ENCODE data around the gene PTTG1IP. TPM values are rescaled to one million over a fixed set of nuclear protein-coding genes. Genes with fewer than 3 reads are reported as not detected.
A peak's percentile ranks its signal among the peaks of the same experiment; 100 is the strongest.

Gene PTTG1IP
- polyA plus RNA-seq, 1 donor (not counting 4 experiments of a cell fraction or from before 2014, with no cell fraction given), result 132 TPM

DNA sequence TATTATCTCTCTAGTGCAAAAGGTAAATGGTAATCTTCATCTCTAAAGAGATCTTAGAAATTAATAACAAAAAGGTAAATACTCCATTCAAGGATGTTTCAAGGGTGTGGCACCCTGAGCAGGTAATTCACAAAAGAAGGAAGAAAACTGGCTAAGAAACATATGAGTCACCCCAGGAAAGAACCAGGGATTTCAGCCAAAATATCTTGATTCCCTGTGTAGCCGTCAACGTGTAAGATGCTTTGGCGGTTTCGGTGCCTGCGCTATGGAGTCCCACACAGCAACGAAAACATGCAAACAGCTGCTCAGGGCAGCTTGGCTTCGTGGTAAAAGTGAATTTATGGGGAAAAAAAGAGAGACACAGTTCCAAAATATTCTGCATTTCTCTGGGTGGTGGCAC, 43.5 kb upstream of the PTTG1IP start:
- no peak for TF ChIP-seq EZH2 (IDR thresholded peaks at IDR 0.05; ENCODE audit: low read length)
- TF ChIP-seq, protein P1, sequence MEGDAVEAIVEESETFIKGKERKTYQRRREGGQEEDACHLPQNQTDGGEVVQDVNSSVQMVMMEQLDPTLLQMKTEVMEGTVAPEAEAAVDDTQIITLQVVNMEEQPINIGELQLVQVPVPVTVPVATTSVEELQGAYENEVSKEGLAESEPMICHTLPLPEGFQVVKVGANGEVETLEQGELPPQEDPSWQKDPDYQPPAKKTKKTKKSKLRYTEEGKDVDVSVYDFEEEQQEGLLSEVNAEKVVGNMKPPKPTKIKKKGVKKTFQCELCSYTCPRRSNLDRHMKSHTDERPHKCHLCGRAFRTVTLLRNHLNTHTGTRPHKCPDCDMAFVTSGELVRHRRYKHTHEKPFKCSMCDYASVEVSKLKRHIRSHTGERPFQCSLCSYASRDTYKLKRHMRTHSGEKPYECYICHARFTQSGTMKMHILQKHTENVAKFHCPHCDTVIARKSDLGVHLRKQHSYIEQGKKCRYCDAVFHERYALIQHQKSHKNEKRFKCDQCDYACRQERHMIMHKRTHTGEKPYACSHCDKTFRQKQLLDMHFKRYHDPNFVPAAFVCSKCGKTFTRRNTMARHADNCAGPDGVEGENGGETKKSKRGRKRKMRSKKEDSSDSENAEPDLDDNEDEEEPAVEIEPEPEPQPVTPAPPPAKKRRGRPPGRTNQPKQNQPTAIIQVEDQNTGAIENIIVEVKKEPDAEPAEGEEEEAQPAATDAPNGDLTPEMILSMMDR (optimal IDR thresholded peaks at IDR 0.05 in 1 of 3, IDR thresholded peaks at IDR 0.05 in 1 of 3, conservative IDR thresholded peaks at IDR 0.05 in 1 of 3; ENCODE audit: extremely low read depth in 1 of 3, insufficient read depth in 2 of 3, low read length in 3 of 3), result no peak
- DNase-seq (ENCODE audit: low read depth, low spot score), result peak; percentile 56
- H3K9me1 ChIP-seq (ENCODE audit: control insufficient read depth, extremely low read depth, insufficient read depth, low read length), result no peaks in the 10 kb centered on the region
- no peaks in the 10 kb centered on the region for H3K9me3 ChIP-seq (ENCODE audit: control insufficient read depth, low read depth, low read length)
- no peaks in the 10 kb centered on the region for H3K79me2 ChIP-seq (ENCODE audit: control insufficient read depth, insufficient read depth, low read length)
- peak overlapping the region; percentile 19 for H3K9ac ChIP-seq (ENCODE audit: control insufficient read depth, extremely low read depth, insufficient read depth, low read length)
- H3K27me3 ChIP-seq (ENCODE audit: control insufficient read depth, extremely low read depth, insufficient read depth, low read length), result peaks cover 12% of the 10 kb centered on the region
- H3K4me2 ChIP-seq (ENCODE audit: control insufficient read depth, extremely low read depth, insufficient read depth, low read depth, low read length), result peak overlapping the region; percentile 44
- H3K4me1 ChIP-seq (ENCODE audit: control insufficient read depth, extremely low read depth, insufficient read depth, low read length), result peaks cover 28% of the 10 kb centered on the region
- peak; percentile 94 for FAIRE-seq
- H4K20me1 ChIP-seq (ENCODE audit: control insufficient read depth, extremely low read depth, insufficient read depth, low read length), result no peaks in the 10 kb centered on the region
- peak overlapping the region; percentile 36 for H3K27ac ChIP-seq (ENCODE audit: control insufficient read depth, insufficient read depth, low read length)
- dilution Hi-C loops (cut with MboI; ENCODE audit: extremely low pct_ligation_motif_present, low sequenced_read_pairs), result no loop called here
- no peak overlapping the region for H3K4me3 ChIP-seq (ENCODE audit: control insufficient read depth in 2 of 3, extremely low read depth in 1 of 3, insufficient read depth in 2 of 3, low read depth in 1 of 3, low read length in 3 of 3)
- no peaks in the 10 kb centered on the region for H3K36me3 ChIP-seq (ENCODE audit: control insufficient read depth in 2 of 2, extremely low read depth in 1 of 2, insufficient read depth in 2 of 2, low read length in 2 of 2)
- no peak overlapping the region for H2AFZ ChIP-seq (ENCODE audit: control insufficient read depth, low read length)

DNA sequence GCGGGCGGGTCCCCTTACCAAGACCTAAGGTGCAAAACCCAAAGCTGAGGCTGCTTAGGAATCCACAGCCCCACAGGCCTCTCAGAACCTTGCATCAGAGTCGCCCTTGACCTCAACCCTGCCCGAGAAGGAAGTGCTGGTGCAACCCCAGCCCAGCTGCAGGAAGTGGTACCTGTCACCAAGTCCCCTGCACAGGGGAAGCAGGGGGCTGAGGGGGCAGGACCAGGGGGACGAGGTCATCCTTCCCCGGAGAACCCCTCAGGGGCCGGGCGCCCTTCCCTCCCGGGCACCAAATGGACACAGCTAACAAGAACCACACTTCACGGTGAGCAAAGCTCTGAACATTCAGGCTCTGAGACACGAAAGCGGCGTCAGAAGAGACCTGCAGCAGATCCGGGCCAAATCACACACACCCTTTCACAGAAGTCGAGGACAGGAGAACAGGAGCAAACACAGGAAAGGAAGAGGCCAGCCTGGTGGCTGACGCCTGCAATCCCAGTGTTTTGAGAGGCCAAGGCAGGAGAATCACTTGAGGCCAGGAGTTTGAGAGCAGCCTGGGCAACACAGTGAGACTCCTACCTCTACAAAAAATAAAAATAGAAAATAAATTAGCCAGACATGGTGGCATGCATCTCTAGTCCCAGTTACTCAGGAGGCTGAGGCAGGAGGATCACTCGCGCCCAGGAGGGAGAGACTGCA, 40.8 kb upstream of the PTTG1IP start:
- FAIRE-seq, result no peak
- H3K9me1 ChIP-seq (ENCODE audit: control insufficient read depth, extremely low read depth, insufficient read depth, low read length), result no peaks in the 10 kb centered on the region
- no peak overlapping the region for H3K27ac ChIP-seq (ENCODE audit: control insufficient read depth, insufficient read depth, low read length)
- H3K4me1 ChIP-seq (ENCODE audit: control insufficient read depth, extremely low read depth, insufficient read depth, low read length), result peaks cover 39% of the 10 kb centered on the region
- H4K20me1 ChIP-seq (ENCODE audit: control insufficient read depth, extremely low read depth, insufficient read depth, low read length), result no peaks in the 10 kb centered on the region
- H3K27me3 ChIP-seq (ENCODE audit: control insufficient read depth, extremely low read depth, insufficient read depth, low read length), result peaks cover 7% of the 10 kb centered on the region
- TF ChIP-seq, protein P1 (optimal IDR thresholded peaks at IDR 0.05 in 1 of 3, IDR thresholded peaks at IDR 0.05 in 1 of 3, conservative IDR thresholded peaks at IDR 0.05 in 1 of 3; ENCODE audit: extremely low read depth in 1 of 3, insufficient read depth in 2 of 3, low read length in 3 of 3), result no peak
- no peak for TF ChIP-seq EZH2 (IDR thresholded peaks at IDR 0.05; ENCODE audit: low read length)
- H3K9ac ChIP-seq (ENCODE audit: control insufficient read depth, extremely low read depth, insufficient read depth, low read length), result no peak overlapping the region
- dilution Hi-C loops (cut with MboI; ENCODE audit: extremely low pct_ligation_motif_present, low sequenced_read_pairs), result no loop called here
- H3K79me2 ChIP-seq (ENCODE audit: control insufficient read depth, insufficient read depth, low read length), result no peaks in the 10 kb centered on the region
- H3K4me2 ChIP-seq (ENCODE audit: control insufficient read depth, extremely low read depth, insufficient read depth, low read depth, low read length), result no peak overlapping the region
- no peak overlapping the region for H2AFZ ChIP-seq (ENCODE audit: control insufficient read depth, low read length)
- no peaks in the 10 kb centered on the region for H3K36me3 ChIP-seq (ENCODE audit: control insufficient read depth in 2 of 2, extremely low read depth in 1 of 2, insufficient read depth in 2 of 2, low read length in 2 of 2)
- no peak overlapping the region for H3K4me3 ChIP-seq (ENCODE audit: control insufficient read depth in 2 of 3, extremely low read depth in 1 of 3, insufficient read depth in 2 of 3, low read depth in 1 of 3, low read length in 3 of 3)
- H3K9me3 ChIP-seq (ENCODE audit: control insufficient read depth, low read depth, low read length), result no peaks in the 10 kb centered on the region
- no peak for DNase-seq (ENCODE audit: low read depth, low spot score)
